ENCODE data around the gene FSCN2.

FSCN2 gene

GRCh38 chr17:81557276-81558114 lies 29.3 kb downstream of the FSCN2 start:
- no peak for DNase-seq

DNA sequence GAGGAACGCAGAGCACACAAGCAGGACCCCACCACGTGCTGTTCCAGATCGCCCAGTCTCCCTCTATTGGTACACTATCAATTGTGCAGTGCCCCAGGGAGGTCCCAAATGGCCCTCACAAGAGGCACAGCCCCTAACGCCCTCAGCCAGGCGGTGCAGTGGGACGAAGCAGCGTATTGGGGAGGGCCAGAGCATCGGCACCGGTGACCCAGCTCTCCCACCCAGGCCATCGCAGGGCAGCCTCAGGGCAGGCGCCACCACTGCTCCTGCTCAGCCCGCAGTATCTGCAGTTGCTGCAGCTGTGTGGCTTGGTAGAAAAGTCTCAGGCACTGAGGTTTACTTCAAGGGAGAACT lies 29.9 kb downstream of the FSCN2 start:
- no peak for DNase-seq

DNA sequence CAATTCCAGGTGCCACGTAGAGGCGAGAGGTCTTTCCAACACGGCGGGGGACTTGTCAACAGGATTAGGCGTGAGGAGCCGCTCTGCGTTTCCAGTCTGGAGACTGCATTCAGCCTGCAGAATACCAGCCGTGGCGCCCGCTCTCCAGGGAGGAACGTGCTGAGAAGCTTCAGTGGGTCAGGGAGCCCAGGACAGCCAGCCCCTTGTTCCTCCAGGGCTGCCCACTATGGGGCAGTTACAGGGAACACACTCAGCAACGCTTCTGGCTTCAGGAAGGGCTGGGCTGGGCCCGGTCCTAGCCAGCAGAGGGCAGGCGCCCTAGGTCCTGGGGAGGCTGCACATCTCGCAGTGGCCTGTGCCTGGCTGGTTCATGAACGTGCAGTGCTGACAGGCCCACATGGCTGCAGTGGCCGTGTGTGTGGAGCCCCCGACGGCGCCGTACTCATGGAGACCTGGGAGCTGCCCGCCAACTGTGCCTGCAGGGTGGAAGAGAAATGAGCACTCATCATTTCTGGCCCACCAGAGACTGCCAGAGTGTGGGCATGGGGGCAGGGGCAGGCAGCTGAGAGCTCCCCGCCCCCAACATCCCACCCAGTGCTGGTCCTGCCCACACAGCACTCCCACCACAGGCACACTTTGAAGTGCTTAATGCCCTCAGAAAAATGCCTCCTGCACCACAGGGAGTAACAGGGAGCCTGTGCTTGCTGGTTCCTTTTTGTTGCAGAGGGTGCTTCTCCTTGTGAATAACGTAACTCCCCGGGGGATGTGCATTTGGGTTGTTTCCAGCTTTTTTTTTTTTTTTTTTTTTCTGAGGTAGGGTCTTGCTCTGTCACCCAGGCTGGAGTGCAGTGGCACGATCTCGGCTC lies 31.0 kb downstream of the FSCN2 start:
- DNase-seq = no peak

- no peak for DNase-seq
These were observed 33.3 kb downstream of the FSCN2 start for GRCh38 chr17:81561494-81561885.

GRCh38 chr17:81563861-81564586 lies 35.8 kb downstream of the FSCN2 start:
- no peak for DNase-seq

GRCh38 chr17:81564778-81565177 lies 36.6 kb downstream of the FSCN2 start:
- DNase-seq = no peak

- no peak for DNase-seq
These were observed 37.1 kb downstream of the FSCN2 start for GRCh38 chr17:81565231-81565630.

GRCh38 chr17:81566461-81567126 lies 38.4 kb downstream of the FSCN2 start:
- peak; percentile 36 to 75 (median 63) for DNase-seq

GRCh38 chr17:81567191-81567590 lies 39.0 kb downstream of the FSCN2 start:
- no peak for DNase-seq

- no peak for DNase-seq
These were observed 40.2 kb downstream of the FSCN2 start for GRCh38 chr17:81568416-81568815.

DNA sequence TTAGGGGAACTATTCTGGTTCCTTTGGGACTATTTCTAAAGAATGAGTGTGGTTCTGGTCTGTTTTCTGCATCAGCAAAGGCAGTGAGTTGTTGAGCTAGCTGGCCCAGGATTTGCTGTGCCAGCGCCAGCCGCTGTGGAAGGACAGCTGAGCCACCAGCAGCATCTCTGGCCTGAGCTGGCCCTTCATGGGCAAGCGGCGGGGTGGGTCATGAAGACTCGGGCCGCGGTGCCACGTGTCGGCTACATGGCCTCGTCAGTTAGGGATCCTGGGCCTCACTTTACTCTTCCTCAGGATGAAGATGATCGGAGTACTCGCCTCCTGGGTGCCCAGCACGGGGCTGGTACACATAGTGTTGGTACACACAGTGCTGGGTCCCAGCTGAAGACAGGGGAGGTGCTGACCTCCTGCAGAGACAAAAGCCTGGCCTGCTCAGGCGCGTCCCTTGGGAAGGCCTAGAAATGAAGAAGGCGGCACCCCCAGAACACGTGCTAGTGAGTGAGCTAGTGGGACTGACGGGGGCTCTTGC lies 41.9 kb downstream of the FSCN2 start:
- no peak for DNase-seq

GRCh38 chr17:81570964-81571363 lies 42.8 kb downstream of the FSCN2 start:
- no peak for DNase-seq

GRCh38 chr17:81572563-81573168 lies 44.5 kb downstream of the FSCN2 start:
- DNase-seq = peak in 2 of 3 experiments; percentile 10 to 71

GRCh38 chr17:81573794-81574642 lies 45.8 kb downstream of the FSCN2 start:
- no peak for DNase-seq

DNA sequence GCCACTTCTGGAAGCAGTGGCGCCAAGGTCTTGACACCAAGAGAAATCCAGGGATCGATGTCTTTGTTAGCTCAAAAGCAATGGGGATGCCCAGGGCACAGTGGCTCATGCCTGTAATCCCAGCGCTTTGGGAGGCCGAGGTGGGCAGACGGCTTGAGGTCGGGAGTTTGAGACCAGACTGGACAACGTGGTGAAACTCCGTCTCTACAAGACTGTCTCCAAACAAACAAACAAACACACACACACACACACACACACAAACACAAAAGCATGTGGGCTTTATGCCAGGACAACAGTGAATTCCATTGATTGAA lies 46.4 kb downstream of the FSCN2 start:
- no peak for DNase-seq

- no peak for DNase-seq
These were observed 47.7 kb downstream of the FSCN2 start for GRCh38 chr17:81575836-81576235.

- DNase-seq = peak in 1 of 3 experiments; percentile 49
These were observed 48.6 kb downstream of the FSCN2 start for GRCh38 chr17:81576621-81577277.

DNA sequence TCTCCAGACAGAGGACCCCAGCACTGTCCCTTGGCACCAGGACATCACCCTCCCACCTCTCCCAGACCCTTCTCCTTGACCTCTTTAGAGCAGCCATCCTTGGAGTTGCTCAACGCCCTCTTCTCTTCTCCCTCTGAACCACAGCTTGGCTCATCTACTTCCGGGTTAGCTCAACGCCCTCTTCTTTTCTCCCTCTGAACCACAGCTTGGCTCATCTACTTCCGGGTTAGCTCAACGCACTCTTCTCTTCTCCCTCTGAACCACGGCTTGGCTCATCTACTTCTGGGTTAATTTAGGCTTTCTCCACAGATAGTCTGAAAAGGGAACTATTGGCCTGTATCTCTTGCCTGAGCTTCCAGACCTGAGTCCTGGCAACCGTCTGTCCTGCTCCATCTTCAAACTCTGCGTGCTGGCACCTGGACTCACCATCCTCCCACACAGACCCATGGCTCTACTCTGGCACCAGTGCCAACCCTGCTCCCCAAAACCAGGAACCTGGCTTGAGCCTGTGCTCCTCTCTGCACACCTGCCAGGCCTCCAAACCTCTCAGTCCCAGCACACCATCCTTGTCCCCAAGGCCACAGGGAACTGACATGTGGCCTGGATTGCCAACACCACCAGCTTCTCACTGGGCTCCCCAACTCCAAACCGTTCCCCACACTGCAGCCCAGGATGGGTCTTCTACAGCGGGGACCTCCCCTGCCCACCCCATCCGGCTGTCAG lies 49.3 kb downstream of the FSCN2 start:
- no peak for DNase-seq

DNA sequence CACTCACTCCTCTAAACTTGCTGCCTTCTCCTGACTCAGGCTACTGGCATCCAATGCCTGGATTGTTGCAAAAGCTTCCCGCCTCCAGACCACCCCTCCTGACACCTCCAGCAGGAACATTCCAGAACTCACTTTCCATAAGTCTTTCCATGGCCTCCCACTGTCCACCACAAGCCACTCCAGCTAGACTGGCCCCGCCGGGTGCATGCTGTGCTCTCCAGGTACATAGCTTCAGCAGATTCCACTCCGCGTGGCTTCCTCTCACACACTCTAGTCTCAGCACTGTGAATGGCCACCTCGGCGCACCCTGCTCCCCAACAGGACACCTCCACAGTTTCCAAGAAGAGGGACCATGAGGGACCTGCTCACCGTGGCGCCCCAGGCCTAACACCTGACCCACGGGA lies 49.9 kb downstream of the FSCN2 start:
- no peak for DNase-seq
